Right lobe of liver (tissue), 6 donors: Measurements from ENCODE around the gene ARL8B. TPM values are rescaled to one million over a fixed set of nuclear protein-coding genes. Genes with fewer than 3 reads are reported as not detected.

ENCODE experiments used
- ATAC-seq, 4 donors: fragments of 200-7000 bp; cut with Tn5 transposase; one replicate each; pipeline ENCODE4 v1.9.1; 2020; ENCODE audit warnings: mild to moderate bottlenecking in 4 of 4, moderate library complexity in 4 of 4
- DNase-seq, 3 donors: peaks; one replicate each; pipeline ENCODE4 v3.0.0-alpha.2; 2020
- H3K27ac ChIP-seq, 3 donors: fragments of 200-600 bp; one replicate each; pipeline ENCODE4 v1.8.0; 2022
- H3K27me3 ChIP-seq, 2 donors: fragments of 200-600 bp; one replicate each; pipeline ENCODE4 v1.8.0; 2022
- H3K36me3 ChIP-seq, 4 donors: fragments of 200-600 bp; sonication (generic) in 1 of 4; one replicate each; pipeline versions ENCODE4 v1.5.1 to v1.8.0; 2017 to 2022; ENCODE audit warnings: control low read depth in 1 of 4
- H3K4me1 ChIP-seq, 4 donors: fragments of 200-600 bp; sonication (generic) in 1 of 4; one replicate each; pipeline versions ENCODE4 v1.5.1 to v1.8.0; 2017 to 2022; ENCODE audit warnings: control low read depth in 1 of 4
- H3K4me3 ChIP-seq, 3 donors: fragments of 200-600 bp; one replicate each; pipeline ENCODE4 v1.8.0; 2022
- H3K9me3 ChIP-seq, 4 donors: fragments of 200-600 bp; sonication (generic) in 1 of 4; one replicate each; pipeline versions ENCODE4 v1.5.1 to v1.8.0; 2017 to 2022; ENCODE audit warnings: control low read depth in 1 of 4
- CTCF ChIP-seq, 4 donors: fragments of 200-600 bp in 3 of 4; fragments of 450-650 bp in 1 of 4; IDR thresholded peaks; one replicate each; pipeline versions ENCODE4 v1.5.1 to v1.8.0; 2016 to 2022; ENCODE audit warnings: antibody characterized with exemption in 4 of 4, mild to moderate bottlenecking in 2 of 4
- POLR2A ChIP-seq: fragments of 450-650 bp; IDR thresholded peaks from one replicate; pipeline ENCODE4 v1.6.1; 2017; ENCODE audit warnings: antibody characterized with exemption, mild to moderate bottlenecking
- WGBS: methylation state at CpG from one replicate; pipeline ENCODE4 v1.1.6; 2018; ENCODE audit warnings: low coverage, low lambda C conversion rate; ENCODE audit not compliant: insufficient coverage; ENCODE audit errors: missing lambda C conversion rate; 5-methylcytosine and 5-hydroxymethylcytosine counted together
- intact Hi-C, 2 donors: fragments of 100-400 bp; cut with DNase I; formaldehyde crosslinking; loops; one replicate each; pipeline versions ENCODE4 v1.11.2 to v1.14.1; 2022
- total RNA-seq, 6 experiments: library from RNA; depleted of rRNA in 2 of 6; stranded (reverse); fragments of >200 nt in 2 of 6; fragmentation: NEBNext Ultra II Directional in 3 of 6; extraction: Animal tissue kit (Norgen Biotek cat#: 25700) in 3 of 6; gene quantifications; one replicate each; pipeline versions ENCODE4 v1.1.0 to v1.2.4, GENCODE V29; 2016 to 2023
- donor health status: DM: no; HTN: yes; CAD: no.
- donor health status: DM: no; HTN: no; CAD: no.
- donor health status: DM: no; HTN: no; CAD: no.
- donor health status: DM: no; HTN: yes; CAD: no.
- donor health status: DM: no; HTN: yes; CAD: no.

The ARL8B gene
- total RNA-seq, 6 experiments from 2014 or later = 20.0 to 33.1 (median 26.7) TPM

DNA sequence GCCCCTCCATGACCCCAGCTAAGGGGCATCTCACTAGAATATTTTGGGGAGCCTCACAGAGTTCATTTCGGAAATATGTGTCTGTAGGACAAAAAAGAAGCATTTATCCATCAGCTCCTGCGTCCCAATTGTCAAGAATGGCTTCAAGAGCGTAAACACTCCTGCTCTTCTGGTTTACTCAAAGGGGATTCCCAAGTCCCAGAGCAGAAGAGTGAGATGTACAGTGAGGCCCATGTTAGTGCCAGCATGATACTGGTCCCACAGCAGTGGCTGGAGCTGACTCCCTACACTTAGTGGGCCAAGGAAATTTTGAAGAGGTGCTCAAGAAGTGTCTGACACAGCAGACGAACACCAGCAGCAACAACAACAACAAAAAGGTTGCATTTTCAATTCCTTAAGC, 34.9 kb upstream of the ARL8B start:
- H3K27ac ChIP-seq = no peak overlapping the region
- H3K4me1 ChIP-seq = no peaks in the 10 kb centered on the region
- intact Hi-C loops = no loop called here
- WGBS = 46% methylated on average over 4 of the region's 4 CpGs
- no peaks in the 10 kb centered on the region for H3K9me3 ChIP-seq
- DNase-seq = no peak
- ATAC-seq = no peak
- TF ChIP-seq CTCF (IDR thresholded peaks at IDR 0.05) (no peak), POLR2A (no peak)
- no peaks in the 10 kb centered on the region for H3K36me3 ChIP-seq
- H3K4me3 ChIP-seq = no peak overlapping the region
- H3K27me3 ChIP-seq = no peaks in the 10 kb centered on the region

- intact Hi-C loops = no loop called here
- no peak overlapping the region for H3K4me3 ChIP-seq
These were observed 31.9 kb upstream of the ARL8B start for GRCh38 chr3:5090197-5090596.

DNA sequence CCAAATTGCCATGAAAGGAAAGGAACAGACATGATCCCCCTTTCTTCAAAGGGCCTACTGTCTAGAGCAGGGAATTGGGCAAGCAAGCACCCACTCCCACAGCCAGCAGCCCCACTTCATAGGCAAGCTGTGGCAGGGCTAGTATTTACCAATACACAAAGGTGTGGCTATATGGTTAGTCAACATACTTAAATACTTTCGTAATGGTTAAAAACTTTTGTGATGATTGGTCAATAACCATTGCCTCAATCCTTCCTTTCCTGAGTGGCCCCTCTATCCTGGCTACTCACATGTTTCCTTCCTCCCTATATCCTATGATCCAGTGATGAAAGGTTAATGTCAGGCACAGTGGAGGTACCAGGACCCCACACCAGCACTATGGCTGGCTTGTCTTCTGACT, 30.1 kb upstream of the ARL8B start:
- TF ChIP-seq POLR2A (no peak), CTCF (IDR thresholded peaks at IDR 0.05) (no peak)
- Histone ChIP-seq H3K36me3 (no peaks in the 10 kb centered on the region), H3K27me3 (no peaks in the 10 kb centered on the region), H3K4me3 (no peak overlapping the region), H3K4me1 (no peaks in the 10 kb centered on the region), H3K9me3 (no peaks in the 10 kb centered on the region), H3K27ac (no peak overlapping the region)
- ATAC-seq = no peak
- WGBS = 33% methylated on average over 1 of the region's 1 CpG
- intact Hi-C loops = no loop called here
- DNase-seq = no peak

More at GRCh38 chr3:5090197-5090596, 31.9 kb upstream of the ARL8B start:
- WGBS = 83% methylated on average over 4 of the region's 5 CpGs
- no peak overlapping the region for H3K27ac ChIP-seq
- TF ChIP-seq CTCF (IDR thresholded peaks at IDR 0.05) (no peak), POLR2A (no peak)
- ATAC-seq = no peak
- no peaks in the 10 kb centered on the region for H3K9me3 ChIP-seq
- H3K36me3 ChIP-seq = no peaks in the 10 kb centered on the region
- H3K27me3 ChIP-seq = no peaks in the 10 kb centered on the region
- no peak for DNase-seq
- H3K4me1 ChIP-seq = no peaks in the 10 kb centered on the region

- TF ChIP-seq POLR2A = no peak
- TF ChIP-seq CTCF (IDR thresholded peaks at IDR 0.05) = no peak
- 78% methylated on average over 2 of the region's 2 CpGs for WGBS
- no peak overlapping the region for H3K4me3 ChIP-seq
- no peaks in the 10 kb centered on the region for H3K36me3 ChIP-seq
- H3K27ac ChIP-seq = no peak overlapping the region
- no peak for DNase-seq
- no peaks in the 10 kb centered on the region for H3K27me3 ChIP-seq
- no peak for ATAC-seq
- no peaks in the 10 kb centered on the region for H3K9me3 ChIP-seq
- no peaks in the 10 kb centered on the region for H3K4me1 ChIP-seq
- intact Hi-C loops = no loop called here
These were observed 28.4 kb upstream of the ARL8B start for GRCh38 chr3:5093731-5094130.

DNA sequence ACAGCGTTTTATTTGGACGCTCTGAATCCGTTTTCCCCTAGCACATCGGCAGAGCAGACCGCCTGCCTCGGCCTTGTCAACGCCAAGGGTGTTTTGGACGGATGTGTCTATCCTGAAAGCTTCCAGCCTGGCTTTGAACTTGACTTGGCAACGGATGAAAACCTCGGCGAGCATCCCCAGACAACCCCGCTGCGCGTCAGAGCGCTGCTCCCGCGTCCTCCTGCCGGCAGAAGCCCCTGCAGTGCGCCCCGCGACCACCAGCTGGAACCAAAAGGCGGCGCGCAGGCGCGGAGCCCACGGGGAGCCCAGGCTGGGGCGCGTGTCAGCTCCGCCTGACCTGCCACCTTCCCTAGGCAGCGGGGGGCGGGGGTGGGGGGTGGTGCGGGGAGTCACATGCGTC, 26.2 kb upstream of the ARL8B start:
- ATAC-seq (no peak), DNase-seq (no peak)
- 3% methylated on average over 12 of the region's 34 CpGs for WGBS
- intact Hi-C loops = no loop called here
- Histone ChIP-seq H3K4me3 (no peak overlapping the region), H3K27me3 (no peaks in the 10 kb centered on the region), H3K9me3 (no peaks in the 10 kb centered on the region), H3K4me1 (no peaks in the 10 kb centered on the region), H3K27ac (no peak overlapping the region), H3K36me3 (no peaks in the 10 kb centered on the region)
- TF ChIP-seq CTCF (IDR thresholded peaks at IDR 0.05) = no peak
- no peak for TF ChIP-seq POLR2A
